Fibroblast of peridontal ligament (primary cell): ENCODE results near the gene CYP2F1.
"Not testable (repeated sequence)": the region's sequence is repeated elsewhere in the genome, so short reads cannot be mapped to it uniquely, and the experiment has no call there.

Source experiments
- DNase-seq: peaks from one replicate; pipeline ENCODE4 v3.0.0-alpha.2; 2010; ENCODE audit errors: extremely low read depth

The CYP2F1 gene, protein sequence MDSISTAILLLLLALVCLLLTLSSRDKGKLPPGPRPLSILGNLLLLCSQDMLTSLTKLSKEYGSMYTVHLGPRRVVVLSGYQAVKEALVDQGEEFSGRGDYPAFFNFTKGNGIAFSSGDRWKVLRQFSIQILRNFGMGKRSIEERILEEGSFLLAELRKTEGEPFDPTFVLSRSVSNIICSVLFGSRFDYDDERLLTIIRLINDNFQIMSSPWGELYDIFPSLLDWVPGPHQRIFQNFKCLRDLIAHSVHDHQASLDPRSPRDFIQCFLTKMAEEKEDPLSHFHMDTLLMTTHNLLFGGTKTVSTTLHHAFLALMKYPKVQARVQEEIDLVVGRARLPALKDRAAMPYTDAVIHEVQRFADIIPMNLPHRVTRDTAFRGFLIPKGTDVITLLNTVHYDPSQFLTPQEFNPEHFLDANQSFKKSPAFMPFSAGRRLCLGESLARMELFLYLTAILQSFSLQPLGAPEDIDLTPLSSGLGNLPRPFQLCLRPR

DNA sequence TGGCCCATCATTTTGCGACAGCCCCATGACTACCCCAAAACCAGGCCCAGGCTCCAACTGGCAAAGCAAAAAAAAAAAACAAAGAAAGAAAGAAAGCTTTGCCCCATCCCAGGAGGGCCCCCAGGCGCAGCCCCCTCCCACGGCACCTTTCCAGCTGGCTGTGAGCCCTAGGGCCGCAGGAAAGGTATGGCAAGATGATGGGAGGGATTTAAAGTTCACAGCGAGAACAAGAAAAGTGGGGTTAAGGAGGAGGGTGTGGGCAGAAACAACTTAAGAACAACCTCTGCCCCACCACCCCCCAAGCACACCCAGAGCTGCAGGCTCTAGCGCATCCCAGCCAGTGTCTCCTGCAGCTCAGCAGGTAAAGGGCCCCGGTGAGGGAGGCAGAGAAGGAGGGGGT is at the start of gene CYP2F1:
Gene CYP2F1 (plus strand): TSS at position 301 of the 400 bp plus-strand sequence. CDS start 1,757 bp downstream, outside the sequence.
- no peak for DNase-seq

DNA sequence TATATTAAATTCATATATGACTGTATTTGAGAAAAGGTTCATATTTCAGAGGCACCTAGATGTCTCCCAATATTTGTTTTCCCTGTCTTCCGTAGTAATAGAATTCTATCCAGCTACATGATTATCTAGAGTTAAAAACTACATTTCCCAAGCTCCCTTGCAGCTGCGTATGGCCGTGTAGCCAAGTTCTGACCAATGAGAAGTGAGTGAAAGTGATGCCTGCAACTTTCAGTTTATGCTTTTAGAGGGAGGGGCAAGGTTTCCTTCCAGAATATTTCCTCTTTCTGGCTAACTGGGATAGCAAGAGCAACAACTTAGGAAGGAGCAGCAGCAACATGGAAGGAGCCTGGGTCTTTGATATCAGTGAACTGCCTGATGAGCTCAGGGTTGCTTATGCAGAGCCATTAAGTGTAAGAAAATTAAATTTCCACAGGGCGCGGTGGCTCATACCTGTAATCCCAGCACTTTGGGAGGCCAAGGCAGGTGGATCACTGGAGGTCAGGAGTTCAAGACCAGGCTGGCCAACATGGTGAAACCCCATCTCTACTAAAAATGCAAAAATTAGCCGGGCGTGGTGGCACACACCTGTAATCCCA is 49.2 kb upstream of the CYP2F1 start:
- peak; percentile 24 for DNase-seq

DNA sequence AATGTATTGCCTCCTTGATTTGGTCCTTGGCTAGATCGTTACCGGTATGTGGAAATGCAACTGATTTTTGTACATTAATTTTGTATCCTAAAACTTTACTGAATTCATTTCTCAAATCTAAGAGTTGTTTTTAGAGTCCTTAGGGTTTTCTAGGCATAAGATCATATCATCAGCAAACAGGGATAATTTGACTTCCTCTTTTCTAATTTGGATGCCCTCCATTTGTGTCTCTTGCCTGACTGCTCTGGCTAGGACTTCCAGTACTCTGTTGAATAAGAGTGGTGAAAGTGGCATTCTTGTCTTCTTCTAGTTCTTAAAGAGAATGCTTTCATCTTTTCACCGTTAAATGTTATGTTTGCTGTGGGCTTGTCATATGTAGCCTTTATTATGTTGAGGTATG is 37.9 kb upstream of the CYP2F1 start:
- no peak for DNase-seq

DNA sequence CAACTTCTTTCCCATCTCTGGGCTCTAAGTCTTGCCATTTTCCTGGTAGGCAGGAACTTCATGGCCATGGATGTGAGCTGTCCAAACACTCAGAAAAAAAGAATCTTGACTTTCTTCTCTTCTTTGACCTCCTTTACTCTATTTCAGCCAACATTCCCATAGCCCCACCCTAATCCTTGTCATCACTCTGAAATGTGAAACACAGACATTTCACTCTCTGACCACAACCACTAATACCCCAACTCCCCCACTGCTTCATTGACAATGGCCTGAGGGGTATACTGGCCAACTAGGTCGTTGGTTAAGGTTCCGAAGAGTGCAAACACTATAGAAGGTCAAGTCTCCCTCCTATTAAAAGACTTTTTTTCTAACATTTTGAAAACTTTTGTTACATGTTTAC is 30.7 kb upstream of the CYP2F1 start:
- no peak for DNase-seq

DNA sequence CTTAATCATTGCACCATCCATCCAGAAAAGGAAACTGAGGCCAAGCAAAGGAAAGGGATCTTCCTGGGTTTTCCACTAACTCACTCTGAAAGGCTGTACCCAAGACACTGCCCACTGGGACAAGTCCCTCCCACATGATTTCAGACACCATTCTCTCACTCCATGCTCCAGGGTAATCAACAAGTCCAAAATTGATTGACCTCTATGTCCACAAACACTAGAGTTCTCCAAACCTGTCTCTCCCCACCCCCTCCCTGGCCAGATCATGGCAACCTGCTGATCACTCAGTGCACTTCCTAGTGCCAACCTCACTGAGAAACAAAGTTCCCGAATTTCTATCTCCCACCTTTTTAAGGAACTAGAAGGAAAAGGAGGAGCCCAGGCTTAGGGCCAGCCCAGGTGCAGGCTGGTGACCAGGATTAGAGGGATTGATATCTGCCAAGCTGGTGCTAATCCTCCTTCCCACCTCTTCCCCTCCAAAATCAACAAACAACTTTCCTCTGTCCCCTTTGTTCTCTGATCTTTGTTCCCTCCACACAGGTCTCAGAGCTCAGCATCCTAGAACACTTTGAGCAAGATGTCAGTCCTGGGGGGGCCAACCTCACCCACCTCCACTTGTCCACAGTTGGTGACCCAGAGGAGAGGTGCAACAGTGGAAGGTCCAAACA is 28.4 kb upstream of the CYP2F1 start:
- DNase-seq = no peak

DNA sequence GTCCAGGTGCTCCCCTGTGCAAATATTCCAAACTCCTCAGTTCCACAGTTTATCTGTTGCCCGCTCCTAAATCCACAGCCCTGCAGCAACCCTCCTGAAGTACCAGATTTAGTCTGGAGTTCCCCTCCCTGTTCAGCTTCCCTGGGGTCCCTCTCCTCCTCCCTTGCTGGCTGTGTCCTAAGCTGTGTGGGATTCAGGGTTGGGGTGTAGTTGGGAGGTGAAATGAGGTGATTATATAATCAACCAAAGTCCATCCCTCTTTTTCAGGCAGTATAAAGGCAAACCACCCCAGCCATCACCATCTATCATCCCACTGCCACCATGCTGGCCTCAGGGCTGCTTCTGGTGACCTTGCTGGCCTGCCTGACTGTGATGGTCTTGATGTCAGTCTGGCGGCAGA is 26.1 kb upstream of the CYP2F1 start, which contains the start of gene CYP2A13:
Gene CYP2A13 (plus strand): TSS at position 301 of the 400 bp plus-strand sequence. CDS start 21 bp downstream, at position 322.
- DNase-seq = no peak

DNA sequence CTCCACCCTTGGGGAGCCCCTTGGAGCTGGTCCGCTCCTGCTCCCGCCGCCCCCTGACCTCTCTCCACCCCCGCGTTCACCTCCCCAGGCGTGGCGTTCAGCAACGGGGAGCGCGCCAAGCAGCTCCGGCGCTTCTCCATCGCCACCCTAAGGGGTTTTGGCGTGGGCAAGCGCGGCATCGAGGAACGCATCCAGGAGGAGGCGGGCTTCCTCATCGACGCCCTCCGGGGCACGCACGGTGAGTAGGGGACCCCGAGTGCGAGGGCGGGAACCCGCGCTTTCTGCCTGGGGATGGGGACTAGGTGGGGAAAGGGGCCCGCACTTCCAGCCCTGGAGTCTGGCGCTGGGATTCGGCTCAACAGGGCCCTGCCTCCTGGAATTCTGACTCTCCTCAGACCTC is 24.3 kb upstream of the CYP2F1 start:
- no peak for DNase-seq

DNA sequence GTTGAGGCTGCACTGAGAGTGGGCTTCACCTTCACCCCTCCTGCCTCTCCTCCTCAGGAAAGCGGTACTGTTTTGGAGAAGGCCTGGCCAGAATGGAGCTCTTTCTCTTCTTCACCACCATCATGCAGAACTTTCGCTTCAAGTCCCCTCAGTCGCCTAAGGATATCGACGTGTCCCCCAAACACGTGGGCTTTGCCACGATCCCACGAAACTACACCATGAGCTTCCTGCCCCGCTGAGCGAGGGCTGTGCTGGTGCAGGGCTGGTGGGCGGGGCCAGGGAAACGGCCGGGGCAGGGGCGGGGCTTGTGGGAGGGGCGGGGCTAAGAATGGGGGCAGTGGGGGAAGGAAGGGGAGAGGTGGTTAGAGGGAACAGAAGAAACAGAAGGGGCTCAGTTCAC is 18.5 kb upstream of the CYP2F1 start:
- no peak for DNase-seq

DNA sequence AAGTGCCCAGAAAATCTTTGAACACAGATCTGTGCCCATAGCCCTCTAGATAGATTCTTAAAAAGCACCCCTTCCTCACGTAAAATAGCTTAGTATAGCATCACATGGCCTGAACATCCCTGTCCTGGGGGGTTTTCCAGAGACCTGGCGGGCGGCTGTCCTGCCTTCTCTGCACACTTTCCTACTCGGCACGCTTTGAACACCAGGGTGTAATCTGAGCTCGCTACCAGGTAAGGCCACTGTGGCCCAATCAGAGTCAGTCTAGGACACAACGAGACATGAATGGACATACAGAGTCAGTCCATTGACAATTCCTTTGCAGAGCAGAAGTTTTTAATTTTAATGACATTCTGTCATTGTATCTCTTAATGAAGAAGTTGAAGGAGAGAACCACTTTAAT is 17.9 kb upstream of the CYP2F1 start:
- DNase-seq = no peak

DNA sequence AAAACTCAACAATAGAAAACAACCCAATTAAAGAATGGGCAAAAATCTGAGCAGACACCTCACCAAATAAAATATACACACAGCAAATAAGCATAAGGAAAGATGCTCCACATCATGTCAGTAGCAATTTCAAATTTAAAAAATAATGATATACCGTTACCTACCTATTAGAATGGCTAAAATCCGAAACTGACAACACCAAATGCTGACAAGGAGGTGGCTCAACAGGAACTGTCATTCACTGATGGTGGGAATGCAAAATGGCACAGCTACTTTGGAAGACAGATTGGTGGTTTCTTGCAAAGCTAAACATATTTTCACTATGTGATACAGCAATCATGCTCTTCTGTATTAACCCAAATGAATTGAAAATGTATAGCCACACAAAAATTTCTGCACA is 16.9 kb upstream of the CYP2F1 start:
- DNase-seq = no peak

DNA sequence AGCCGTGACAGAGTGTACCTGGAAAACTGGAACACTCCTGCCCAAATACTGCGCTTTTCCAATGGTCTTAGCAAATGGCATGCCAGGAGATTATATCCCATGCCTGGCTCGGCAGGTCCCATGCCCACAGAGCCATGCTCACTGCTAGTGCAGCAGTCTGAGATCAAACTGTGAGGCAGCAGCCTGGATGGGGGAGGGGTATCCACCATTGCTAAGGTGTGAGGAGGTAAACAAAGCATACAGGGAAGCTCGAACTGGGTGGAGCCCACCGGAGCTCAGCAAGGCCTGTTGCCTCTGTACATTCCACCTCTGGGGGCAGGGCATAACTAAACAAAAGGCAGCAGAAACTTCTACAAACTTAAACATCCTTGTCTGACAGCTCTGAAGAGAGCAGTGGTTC is 15.5 kb upstream of the CYP2F1 start:
- DNase-seq = no peak

DNA sequence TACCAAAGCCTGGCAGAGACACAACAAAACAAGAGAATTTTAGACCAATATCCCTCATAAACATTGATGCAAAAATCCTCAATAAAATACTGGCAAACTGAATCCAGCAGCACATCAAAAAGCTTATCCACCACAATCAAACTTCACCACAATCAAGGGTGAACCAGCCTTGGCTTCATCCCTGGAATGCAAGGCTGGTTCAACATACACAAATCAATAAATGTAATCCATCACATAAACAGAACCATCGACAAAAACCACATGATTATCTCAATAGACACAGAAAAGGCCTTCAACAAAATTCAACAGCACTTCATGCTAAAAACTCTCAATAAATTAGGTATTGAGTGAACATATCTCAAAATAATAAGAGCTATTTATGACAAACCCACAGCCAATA is 12.0 kb upstream of the CYP2F1 start:
- not testable (repeated sequence) for DNase-seq

DNA sequence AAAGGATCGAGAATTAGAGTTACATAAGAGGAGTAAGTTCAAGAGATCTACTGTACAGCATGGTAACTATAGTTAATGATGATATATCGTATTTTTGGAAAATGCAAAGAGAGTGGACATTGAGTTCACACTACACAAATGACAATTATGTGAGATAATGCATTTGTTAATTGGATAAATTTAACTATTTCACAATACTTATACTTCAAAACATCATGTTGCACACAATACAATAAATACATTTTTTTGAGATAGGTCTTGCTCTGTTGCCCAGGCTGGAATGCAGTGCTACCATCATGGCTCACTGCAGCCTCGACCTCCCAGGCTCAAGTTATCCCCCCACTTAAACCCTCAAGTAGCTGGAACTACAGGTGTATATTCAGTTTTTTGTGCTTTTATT is 8.1 kb upstream of the CYP2F1 start:
- DNase-seq = no peak

DNA sequence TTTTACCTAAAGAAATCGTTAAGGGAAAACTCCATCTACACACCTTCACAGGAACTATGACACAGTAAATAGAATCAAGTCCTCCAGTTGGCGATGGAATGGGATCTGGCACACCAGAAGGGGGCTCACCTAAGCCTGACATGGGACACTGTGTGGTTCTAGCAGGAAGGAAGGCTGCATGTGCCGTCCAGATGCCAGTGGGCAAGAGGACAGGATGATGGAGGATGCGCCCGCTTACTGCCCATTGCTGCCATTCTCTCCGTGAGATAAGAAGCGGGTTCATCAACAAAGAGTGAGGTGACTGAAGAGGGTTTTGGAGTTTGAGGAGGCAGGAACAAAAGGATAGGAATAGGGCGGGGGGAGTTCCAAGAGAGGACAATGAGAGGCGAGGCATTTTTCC is 2.9 kb upstream of the CYP2F1 start:
- no peak for DNase-seq

DNA sequence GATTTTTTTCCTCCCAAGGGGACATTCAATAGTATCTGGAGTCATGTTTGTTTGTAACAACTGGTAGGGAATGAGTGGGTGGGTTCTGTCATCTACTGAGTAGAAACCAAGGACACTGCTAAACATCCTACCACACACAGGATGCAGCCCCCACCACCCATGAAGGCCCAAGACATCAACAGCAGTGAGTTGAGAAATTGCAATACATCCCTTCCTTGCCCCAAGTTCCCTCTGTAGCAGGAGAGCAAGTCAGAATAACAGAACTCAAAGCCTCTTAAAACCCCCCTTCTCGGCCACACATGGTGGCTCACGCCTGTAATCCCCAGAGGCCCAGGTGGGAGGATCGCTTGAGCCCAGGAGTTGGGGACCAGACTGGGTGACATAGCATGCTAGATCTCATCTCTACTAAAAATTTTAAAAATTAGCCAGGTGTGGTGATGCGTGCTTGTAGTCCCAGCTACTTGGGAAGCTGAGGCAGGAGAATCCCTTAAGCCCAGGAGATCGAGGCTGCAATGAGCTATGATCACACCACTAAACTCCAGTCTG is 2.4 kb upstream of the CYP2F1 start:
- no peak for DNase-seq

DNA sequence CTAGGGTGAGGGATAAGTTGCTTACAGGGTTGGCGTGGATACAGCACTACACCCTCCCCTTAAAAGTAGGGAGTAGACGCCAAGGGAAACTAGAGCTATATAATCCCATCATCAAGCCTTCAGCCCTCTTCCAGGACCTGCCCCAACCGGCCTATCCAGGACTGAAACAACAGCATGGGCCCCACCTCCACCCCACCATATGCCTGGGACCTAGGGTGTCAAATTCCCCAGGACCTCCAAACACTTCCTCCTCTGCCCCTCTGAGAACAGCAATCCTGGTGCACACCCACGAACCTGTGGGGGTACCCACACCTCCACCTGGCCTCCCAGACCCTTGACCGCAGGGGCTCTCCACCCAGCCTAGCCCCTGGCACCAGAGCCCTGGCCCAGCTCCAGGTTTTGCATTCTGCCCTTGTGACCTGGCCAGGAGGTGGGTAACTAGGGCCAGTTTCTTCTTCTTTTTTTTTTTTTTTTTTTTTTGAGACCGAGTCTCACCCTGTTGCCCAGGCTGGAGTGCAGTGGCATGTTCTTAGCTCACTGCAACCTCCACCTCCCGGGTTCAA is 1.4 kb upstream of the CYP2F1 start:
- no peak for DNase-seq

DNA sequence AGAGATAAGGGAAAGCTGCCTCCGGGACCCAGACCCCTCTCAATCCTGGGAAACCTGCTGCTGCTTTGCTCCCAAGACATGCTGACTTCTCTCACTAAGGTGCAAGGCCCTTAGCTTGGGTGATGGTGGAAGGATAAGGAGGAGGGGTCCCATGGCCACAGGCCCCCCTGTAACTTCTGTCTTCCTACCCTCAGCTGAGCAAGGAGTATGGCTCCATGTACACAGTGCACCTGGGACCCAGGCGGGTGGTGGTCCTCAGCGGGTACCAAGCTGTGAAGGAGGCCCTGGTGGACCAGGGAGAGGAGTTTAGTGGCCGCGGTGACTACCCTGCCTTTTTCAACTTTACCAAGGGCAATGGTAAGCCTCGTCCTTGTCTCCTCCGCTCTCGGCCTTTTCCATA is 2.0 kb downstream of the CYP2F1 start:
- DNase-seq = no peak

DNA sequence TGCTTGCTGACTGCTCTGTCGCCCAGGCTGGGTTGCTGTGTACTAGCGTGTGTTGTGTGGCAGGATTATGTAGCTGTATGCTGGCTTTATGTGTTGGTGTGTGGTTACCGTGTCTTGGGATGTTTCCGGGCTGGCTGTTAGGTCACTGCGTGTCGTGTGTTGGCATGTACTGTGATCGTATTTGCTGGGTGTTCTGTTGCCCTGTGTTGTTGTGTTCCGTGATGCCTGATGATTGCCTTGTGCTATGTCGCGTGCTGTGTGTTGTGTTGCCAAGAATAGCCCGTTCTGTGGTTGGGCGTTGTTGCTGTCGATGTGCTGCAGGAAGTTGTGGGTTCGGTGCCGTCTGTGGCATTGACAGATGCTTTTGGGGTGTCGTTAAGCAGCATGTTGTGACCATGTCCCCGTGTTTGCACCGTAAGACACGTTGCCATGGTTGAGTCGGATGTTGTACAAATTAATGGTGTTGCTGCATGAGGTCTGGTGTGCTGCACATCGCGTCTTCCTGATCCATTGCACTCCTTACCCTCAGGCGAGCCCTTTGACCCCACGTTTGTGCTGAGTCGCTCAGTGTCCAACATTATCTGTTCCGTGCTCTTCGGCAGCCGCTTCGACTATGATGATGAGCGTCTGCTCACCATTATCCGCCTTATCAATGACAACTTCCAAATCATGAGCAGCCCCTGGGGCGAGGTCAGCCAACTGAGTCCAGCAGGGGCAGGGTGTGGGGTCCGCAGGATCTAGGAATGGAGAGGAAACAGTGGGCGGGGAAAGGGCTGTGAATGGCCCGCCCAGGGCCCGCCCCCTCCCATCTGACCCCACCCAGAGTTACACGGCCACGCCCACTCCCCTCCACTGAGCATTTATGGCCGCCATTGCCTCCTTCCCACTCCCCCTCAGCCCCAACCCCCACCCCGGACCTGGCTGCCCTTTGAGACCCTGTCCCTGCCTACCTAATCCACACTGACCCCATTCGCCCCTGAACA is 7.0 kb downstream of the CYP2F1 start:
- not testable (repeated sequence) for DNase-seq

DNA sequence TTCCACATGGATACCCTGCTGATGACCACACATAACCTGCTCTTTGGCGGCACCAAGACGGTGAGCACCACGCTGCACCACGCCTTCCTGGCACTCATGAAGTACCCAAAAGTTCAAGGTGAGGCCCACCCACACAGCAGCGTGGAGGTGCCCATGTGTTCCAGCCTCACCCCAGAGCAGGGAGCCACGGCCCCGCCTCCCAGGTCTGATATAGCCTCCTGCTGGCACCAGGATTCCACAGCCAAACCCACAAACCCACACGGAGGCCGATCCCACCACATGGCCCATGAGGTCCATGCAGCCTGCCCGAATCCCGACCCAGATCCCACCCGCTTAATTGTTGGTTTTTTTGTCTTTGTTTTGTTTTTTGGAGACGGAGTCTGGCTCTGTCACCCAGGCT is 8.6 kb downstream of the CYP2F1 start:
- DNase-seq = not testable (repeated sequence)

DNA sequence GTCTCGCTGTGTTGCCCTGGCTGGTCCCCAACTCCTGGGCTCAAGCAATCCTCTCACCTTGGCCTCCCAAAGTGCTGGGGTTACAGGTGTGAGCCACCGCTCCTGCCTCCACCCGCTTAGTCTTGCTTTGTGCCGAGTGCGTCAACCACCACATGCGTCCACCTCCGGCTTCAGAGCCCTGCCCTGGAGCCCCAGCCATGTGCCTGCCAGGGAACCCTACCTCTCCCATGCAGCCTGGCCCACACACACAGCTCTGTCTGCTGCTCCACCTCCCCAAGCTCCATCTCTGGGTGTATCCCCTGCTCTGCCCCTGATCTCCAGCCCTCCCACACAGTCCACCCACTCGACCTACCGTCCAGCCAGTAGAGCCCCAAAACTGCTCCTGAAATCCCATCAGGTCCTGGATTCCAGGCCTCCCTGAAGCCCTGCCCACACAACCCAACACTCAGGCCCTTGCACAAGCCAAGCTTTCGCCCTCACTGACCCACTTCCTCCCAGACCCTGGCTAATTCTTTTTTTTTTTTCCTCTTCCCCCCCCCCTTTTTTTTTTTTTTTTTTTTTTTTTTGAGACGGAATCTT is 9.6 kb downstream of the CYP2F1 start:
- no peak for DNase-seq
